HEK293 (cell line): ENCODE measurements around the gene RBM10.

ENCODE experiments used
- BCL11B ChIP-seq: fragments of 450-650 bp; formaldehyde crosslinking; IDR thresholded peaks from 2 replicates; pipeline ENCODE4 v1.5.1; 2016; ENCODE audit warnings: low read depth, missing biosample characterization, missing genetic modification characterization
- HOXC10 ChIP-seq: sonication (generic); formaldehyde crosslinking; IDR thresholded peaks from 2 replicates; pipeline ENCODE4 v1.8.1; 2023; ENCODE audit warnings: mild to moderate bottlenecking, missing genetic modification reagents
- INSM2 ChIP-seq: fragments of 450-650 bp; formaldehyde crosslinking; IDR thresholded peaks from 2 replicates; pipeline ENCODE4 v1.5.1; 2016; ENCODE audit warnings: missing biosample characterization, missing genetic modification characterization
- OVOL3 ChIP-seq: fragments of 450-650 bp; formaldehyde crosslinking; IDR thresholded peaks from 2 replicates; pipeline ENCODE4 v1.5.1; 2016; ENCODE audit warnings: missing biosample characterization, missing genetic modification characterization
- ZBTB11 ChIP-seq: fragments of 450-650 bp; formaldehyde crosslinking; conservative IDR thresholded peaks from 2 replicates; pipeline ENCODE4 v1.5.1; 2016; ENCODE audit warnings: low read depth, missing biosample characterization, missing genetic modification characterization
- ZFHX2 ChIP-seq: fragments of 450-650 bp; formaldehyde crosslinking; conservative IDR thresholded peaks from 2 replicates; pipeline ENCODE4 v1.5.1; 2016; ENCODE audit warnings: missing biosample characterization, missing genetic modification characterization
- ZNF223 ChIP-seq: fragments of 450-650 bp; formaldehyde crosslinking; IDR thresholded peaks from 2 replicates; pipeline ENCODE4 v1.5.1; 2016; ENCODE audit warnings: missing biosample characterization, missing genetic modification characterization
- ZNF518A ChIP-seq: fragments of 450-650 bp; formaldehyde crosslinking; conservative IDR thresholded peaks from 2 replicates; pipeline ENCODE4 v1.5.1; 2016; ENCODE audit warnings: low read depth, missing biosample characterization, missing genetic modification characterization
- ZNF600 ChIP-seq: fragments of 450-650 bp; formaldehyde crosslinking; IDR thresholded peaks from 2 replicates; pipeline ENCODE4 v1.5.1; 2016; ENCODE audit warnings: missing biosample characterization, missing genetic modification characterization
- ZNF623 ChIP-seq: fragments of 450-650 bp; formaldehyde crosslinking; IDR thresholded peaks from 2 replicates; pipeline ENCODE4 v1.5.1; 2016; ENCODE audit warnings: missing biosample characterization, missing genetic modification characterization
- ZNF677 ChIP-seq: fragments of 450-650 bp; IDR thresholded peaks from 2 replicates; pipeline ENCODE4 v1.5.0; 2018; ENCODE audit warnings: missing biosample characterization, mild to moderate bottlenecking, missing genetic modification characterization, moderate library complexity
- ZNF692 ChIP-seq: fragments of 450-650 bp; formaldehyde crosslinking; IDR thresholded peaks from 2 replicates; pipeline ENCODE4 v1.5.1; 2016; ENCODE audit warnings: missing biosample characterization, missing genetic modification characterization
- ZNF704 ChIP-seq: fragments of 450-650 bp; formaldehyde crosslinking; IDR thresholded peaks from 2 replicates; pipeline ENCODE4 v1.5.1; 2016; ENCODE audit warnings: missing biosample characterization, missing genetic modification characterization
- ZNF785 ChIP-seq: fragments of 450-650 bp; formaldehyde crosslinking; IDR thresholded peaks from 2 replicates; pipeline ENCODE4 v1.5.1; 2016; ENCODE audit warnings: missing biosample characterization, missing genetic modification characterization
- TF ChIP-seq, protein P1 (sequence below): fragments of 450-650 bp; formaldehyde crosslinking; optimal IDR thresholded peaks from 2 replicates; pipeline ENCODE3; 2016; ENCODE audit warnings: missing biosample characterization, mild to moderate bottlenecking, missing genetic modification characterization
- TF ChIP-seq, protein P2 (sequence below): fragments of 450-650 bp; formaldehyde crosslinking; IDR thresholded peaks from 2 replicates; pipeline ENCODE4 v1.5.1; 2016; ENCODE audit warnings: missing biosample characterization, missing genetic modification characterization, low read depth
- TF ChIP-seq, protein P3 (sequence below): fragments of 450-650 bp; formaldehyde crosslinking; IDR thresholded peaks from 2 replicates; pipeline ENCODE4 v1.5.1; 2016; ENCODE audit warnings: missing biosample characterization, missing genetic modification characterization

Gene RBM10

GRCh38 chrX:47218920-47219815 is 74.1 kb downstream of the RBM10 start (continued):
- TF ChIP-seq, protein P1, sequence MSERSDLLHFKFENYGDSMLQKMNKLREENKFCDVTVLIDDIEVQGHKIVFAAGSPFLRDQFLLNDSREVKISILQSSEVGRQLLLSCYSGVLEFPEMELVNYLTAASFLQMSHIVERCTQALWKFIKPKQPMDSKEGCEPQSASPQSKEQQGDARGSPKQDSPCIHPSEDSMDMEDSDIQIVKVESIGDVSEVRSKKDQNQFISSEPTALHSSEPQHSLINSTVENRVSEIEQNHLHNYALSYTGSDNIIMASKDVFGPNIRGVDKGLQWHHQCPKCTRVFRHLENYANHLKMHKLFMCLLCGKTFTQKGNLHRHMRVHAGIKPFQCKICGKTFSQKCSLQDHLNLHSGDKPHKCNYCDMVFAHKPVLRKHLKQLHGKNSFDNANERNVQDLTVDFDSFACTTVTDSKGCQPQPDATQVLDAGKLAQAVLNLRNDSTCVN: peak; percentile 33
- no peak for TF ChIP-seq ZBTB11
- TF ChIP-seq, protein P2, sequence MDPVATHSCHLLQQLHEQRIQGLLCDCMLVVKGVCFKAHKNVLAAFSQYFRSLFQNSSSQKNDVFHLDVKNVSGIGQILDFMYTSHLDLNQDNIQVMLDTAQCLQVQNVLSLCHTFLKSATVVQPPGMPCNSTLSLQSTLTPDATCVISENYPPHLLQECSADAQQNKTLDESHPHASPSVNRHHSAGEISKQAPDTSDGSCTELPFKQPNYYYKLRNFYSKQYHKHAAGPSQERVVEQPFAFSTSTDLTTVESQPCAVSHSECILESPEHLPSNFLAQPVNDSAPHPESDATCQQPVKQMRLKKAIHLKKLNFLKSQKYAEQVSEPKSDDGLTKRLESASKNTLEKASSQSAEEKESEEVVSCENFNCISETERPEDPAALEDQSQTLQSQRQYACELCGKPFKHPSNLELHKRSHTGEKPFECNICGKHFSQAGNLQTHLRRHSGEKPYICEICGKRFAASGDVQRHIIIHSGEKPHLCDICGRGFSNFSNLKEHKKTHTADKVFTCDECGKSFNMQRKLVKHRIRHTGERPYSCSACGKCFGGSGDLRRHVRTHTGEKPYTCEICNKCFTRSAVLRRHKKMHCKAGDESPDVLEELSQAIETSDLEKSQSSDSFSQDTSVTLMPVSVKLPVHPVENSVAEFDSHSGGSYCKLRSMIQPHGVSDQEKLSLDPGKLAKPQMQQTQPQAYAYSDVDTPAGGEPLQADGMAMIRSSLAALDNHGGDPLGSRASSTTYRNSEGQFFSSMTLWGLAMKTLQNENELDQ (tag by site-specific recombination): no peak
- TF ChIP-seq ZNF623 (tag by site-specific recombination): peak; percentile 23; the same call in 1 of the 2 replicates
- TF ChIP-seq, protein P3, sequence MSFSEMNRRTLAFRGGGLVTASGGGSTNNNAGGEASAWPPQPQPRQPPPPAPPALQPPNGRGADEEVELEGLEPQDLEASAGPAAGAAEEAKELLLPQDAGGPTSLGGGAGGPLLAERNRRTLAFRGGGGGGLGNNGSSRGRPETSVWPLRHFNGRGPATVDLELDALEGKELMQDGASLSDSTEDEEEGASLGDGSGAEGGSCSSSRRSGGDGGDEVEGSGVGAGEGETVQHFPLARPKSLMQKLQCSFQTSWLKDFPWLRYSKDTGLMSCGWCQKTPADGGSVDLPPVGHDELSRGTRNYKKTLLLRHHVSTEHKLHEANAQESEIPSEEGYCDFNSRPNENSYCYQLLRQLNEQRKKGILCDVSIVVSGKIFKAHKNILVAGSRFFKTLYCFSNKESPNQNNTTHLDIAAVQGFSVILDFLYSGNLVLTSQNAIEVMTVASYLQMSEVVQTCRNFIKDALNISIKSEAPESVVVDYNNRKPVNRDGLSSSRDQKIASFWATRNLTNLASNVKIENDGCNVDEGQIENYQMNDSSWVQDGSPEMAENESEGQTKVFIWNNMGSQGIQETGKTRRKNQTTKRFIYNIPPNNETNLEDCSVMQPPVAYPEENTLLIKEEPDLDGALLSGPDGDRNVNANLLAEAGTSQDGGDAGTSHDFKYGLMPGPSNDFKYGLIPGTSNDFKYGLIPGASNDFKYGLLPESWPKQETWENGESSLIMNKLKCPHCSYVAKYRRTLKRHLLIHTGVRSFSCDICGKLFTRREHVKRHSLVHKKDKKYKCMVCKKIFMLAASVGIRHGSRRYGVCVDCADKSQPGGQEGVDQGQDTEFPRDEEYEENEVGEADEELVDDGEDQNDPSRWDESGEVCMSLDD (tag by site-specific recombination): peak; percentile 67; the same call in 1 of the 2 replicates
- no peak for TF ChIP-seq ZNF785 (tag by site-specific recombination)
- TF ChIP-seq ZNF518A (tag by site-specific recombination): no peak
- TF ChIP-seq ZNF600: peak; percentile 22; the same call in 1 of the 2 replicates
- no peak for TF ChIP-seq INSM2 (tag by site-specific recombination)
- TF ChIP-seq ZFHX2 (tag by site-specific recombination): no peak; the same call in 1 of the 2 replicates
- TF ChIP-seq ZNF692 (tag by site-specific recombination): no peak
- 0 out of 2 replicates have a peak, but pooled peaks have one; percentile 44 for TF ChIP-seq ZNF677 (tag by site-specific recombination)
- no peak for TF ChIP-seq ZNF223
- TF ChIP-seq OVOL3 (tag by site-specific recombination): no peak
- no peak for TF ChIP-seq HOXC10 (CRISPR knock-in tag)
- 0 out of 2 replicates have a peak, but pooled peaks have one; percentile 32 for TF ChIP-seq BCL11B (tag by site-specific recombination)
- no peak for TF ChIP-seq ZNF704
